MG63 (cell line): ENCODE results near the gene PLAAT3. TPM values are rescaled to one million over a fixed set of nuclear protein-coding genes. Genes with fewer than 3 reads are reported as not detected.
"Not testable (repeated sequence)": the region's sequence is repeated elsewhere in the genome, so short reads cannot be mapped to it uniquely, and the experiment has no call there.

Experiments used
- DNase-seq: peaks from one replicate; pipeline ENCODE4 v3.0.0-alpha.2; 2020
- H3K27me3 ChIP-seq: fragments of 250-450 bp; sonication (Bioruptor Pico); 2 replicates; pipeline ENCODE4 v1.5.1; 2020; ENCODE audit warnings: mild to moderate bottlenecking, moderate library complexity
- H3K36me3 ChIP-seq: fragments of 250-450 bp; sonication (Bioruptor Pico); 2 replicates; pipeline ENCODE4 v1.5.1; 2020; ENCODE audit warnings: mild to moderate bottlenecking, moderate library complexity
- H3K4me3 ChIP-seq: fragments of 250-450 bp; sonication (Bioruptor Pico); 2 replicates; pipeline ENCODE4 v1.5.1; 2020; ENCODE audit warnings: mild to moderate bottlenecking, moderate library complexity
- H3K9me3 ChIP-seq: fragments of 250-450 bp; sonication (Bioruptor Pico); 2 replicates; pipeline ENCODE4 v1.5.1; 2020; ENCODE audit warnings: mild to moderate bottlenecking, moderate library complexity
- total RNA-seq: library from RNA; depleted of rRNA; stranded (reverse); fragments of >200 nt; shearing (Covaris generic); gene quantifications from 2 replicates; pipeline ENCODE4 v1.2.3, GENCODE V29; 2014; ENCODE audit warnings: low replicate concordance; rRNA removed

Gene PLAAT3
- total RNA-seq, 1 experiment from 2014 or later, result 28.8 TPM

- H3K27me3 ChIP-seq, result no peaks in the 10 kb centered on the region
- no peak for DNase-seq
- no peaks in the 10 kb centered on the region for H3K36me3 ChIP-seq
- H3K4me3 ChIP-seq, result no peak overlapping the region
- H3K9me3 ChIP-seq, result no peaks in the 10 kb centered on the region
Measured at GRCh38 chr11:63535734-63536133, 78.5 kb downstream of the PLAAT3 start.

GRCh38 chr11:63534895-63535461, 79.3 kb downstream of the PLAAT3 start:
- H3K4me3 ChIP-seq, result no peak overlapping the region
- no peaks in the 10 kb centered on the region for H3K27me3 ChIP-seq
- DNase-seq, result no peak
- H3K36me3 ChIP-seq, result no peaks in the 10 kb centered on the region
- H3K9me3 ChIP-seq, result no peaks in the 10 kb centered on the region

GRCh38 chr11:63534076-63534475, 80.2 kb downstream of the PLAAT3 start:
- H3K9me3 ChIP-seq, result no peaks in the 10 kb centered on the region
- no peaks in the 10 kb centered on the region for H3K27me3 ChIP-seq
- H3K36me3 ChIP-seq, result no peaks in the 10 kb centered on the region
- DNase-seq, result no peak
- H3K4me3 ChIP-seq, result no peak overlapping the region

- DNase-seq, result no peak
Measured at GRCh38 chr11:63532799-63533475, 81.3 kb downstream of the PLAAT3 start.

GRCh38 chr11:63532117-63532516, 82.1 kb downstream of the PLAAT3 start:
- no peak for DNase-seq
- no peaks in the 10 kb centered on the region for H3K9me3 ChIP-seq
- H3K4me3 ChIP-seq, result no peak overlapping the region
- H3K27me3 ChIP-seq, result no peaks in the 10 kb centered on the region
- no peaks in the 10 kb centered on the region for H3K36me3 ChIP-seq

More at GRCh38 chr11:63532799-63533475, 81.3 kb downstream of the PLAAT3 start:
- Histone ChIP-seq H3K4me3 (no peak overlapping the region), H3K27me3 (no peaks in the 10 kb centered on the region), H3K9me3 (no peaks in the 10 kb centered on the region), H3K36me3 (no peaks in the 10 kb centered on the region)

- DNase-seq, result peak; percentile 76
- not testable (repeated sequence) for H3K9me3 ChIP-seq, H3K27me3 ChIP-seq, H3K36me3 ChIP-seq, H3K4me3 ChIP-seq
Measured at GRCh38 chr11:63531074-63531792, 83.0 kb downstream of the PLAAT3 start.

- H3K4me3 ChIP-seq, result no peak overlapping the region
- no peaks in the 10 kb centered on the region for H3K9me3 ChIP-seq
- no peaks in the 10 kb centered on the region for H3K36me3 ChIP-seq
- DNase-seq, result no peak
- H3K27me3 ChIP-seq, result no peaks in the 10 kb centered on the region
Measured at GRCh38 chr11:63530021-63530420, 84.2 kb downstream of the PLAAT3 start.

GRCh38 chr11:63529373-63529772, 84.9 kb downstream of the PLAAT3 start:
- not testable (repeated sequence) for DNase-seq, H3K27me3 ChIP-seq, H3K4me3 ChIP-seq, H3K9me3 ChIP-seq, H3K36me3 ChIP-seq

- not testable (repeated sequence) for DNase-seq, H3K4me3 ChIP-seq, H3K27me3 ChIP-seq, H3K9me3 ChIP-seq, H3K36me3 ChIP-seq
Measured at GRCh38 chr11:63528729-63529278, 85.4 kb downstream of the PLAAT3 start.

GRCh38 chr11:63528156-63528555, 86.1 kb downstream of the PLAAT3 start:
- not testable (repeated sequence) for H3K27me3 ChIP-seq, H3K36me3 ChIP-seq, H3K9me3 ChIP-seq, DNase-seq, H3K4me3 ChIP-seq

- no peak for DNase-seq
- H3K4me3 ChIP-seq, result no peak overlapping the region
- H3K36me3 ChIP-seq, result no peaks in the 10 kb centered on the region
- H3K9me3 ChIP-seq, result no peaks in the 10 kb centered on the region
- H3K27me3 ChIP-seq, result no peaks in the 10 kb centered on the region
Measured at GRCh38 chr11:63527667-63528066, 86.6 kb downstream of the PLAAT3 start.

Other genes starting within 250 kb of the PLAAT3 start
- not detected in 2 replicates for gene SLC22A9, start 244.6 kb downstream of the PLAAT3 start, total RNA-seq
- not detected in 2 replicates for gene PLAAT5, start 123.3 kb downstream of the PLAAT3 start, total RNA-seq
- gene LGALS12, start 108.3 kb downstream of the PLAAT3 start, total RNA-seq, result 1.5 and 2.0 TPM in 2 replicates
- gene PLAAT4, start 77.6 kb downstream of the PLAAT3 start, total RNA-seq, result 33.9 and 56.1 TPM in 2 replicates
- not detected in 2 replicates for gene PLAAT2, start 51.1 kb downstream of the PLAAT3 start, total RNA-seq
- 92.4 and 93.6 TPM in 2 replicates for gene ATL3, start 56.9 kb upstream of the PLAAT3 start, total RNA-seq
- gene RTN3, start 67.1 kb upstream of the PLAAT3 start, total RNA-seq, result 107 and 112 TPM in 2 replicates
- gene ZFTA, start 154.3 kb upstream of the PLAAT3 start, total RNA-seq, result 5.1 and 8.6 TPM in 2 replicates
- gene SPINDOC, start 199.0 kb upstream of the PLAAT3 start, total RNA-seq, result 15.1 and 26.2 TPM in 2 replicates
- 10.1 and 17.4 TPM in 2 replicates for gene MARK2, start 224.7 kb upstream of the PLAAT3 start, total RNA-seq